Lower leg skin (tissue), 4 donors: Measurements from ENCODE around the gene PTPRT. TPM values are rescaled to one million over a fixed set of nuclear protein-coding genes. Genes with fewer than 3 reads are reported as not detected.

Experiments
- DNase-seq, 2 donors: peaks; one replicate each; pipeline ENCODE4 v3.0.0-alpha.2; 2019; ENCODE audit warnings: low spot score in 2 of 2
- H3K4me3 ChIP-seq: fragments of 200-600 bp; sonication (generic); 2 replicates; pipeline ENCODE4 v1.5.1; 2017; ENCODE audit warnings: mild to moderate bottlenecking, low read depth; ENCODE audit not compliant: poor library complexity, severe bottlenecking
- CTCF ChIP-seq, 3 donors: fragments of 450-650 bp; IDR thresholded peaks; one replicate each; pipeline ENCODE4 v1.5.1; 2016; ENCODE audit warnings: antibody characterized with exemption in 3 of 3, mild to moderate bottlenecking in 3 of 3, moderate library complexity in 2 of 3
- POLR2A ChIP-seq, 2 donors: fragments of 450-650 bp; IDR thresholded peaks; one replicate each; pipeline ENCODE4 v1.6.1; 2016 to 2017; ENCODE audit warnings: antibody characterized with exemption in 2 of 2, mild to moderate bottlenecking in 1 of 2, moderate library complexity in 1 of 2
- WGBS, 2 donors: methylation state at CpG; one replicate each; pipeline ENCODE4 v1.1.5; 2018; 5-methylcytosine and 5-hydroxymethylcytosine counted together
- intact Hi-C: fragments of 100-400 bp; cut with DNase I; formaldehyde crosslinking; loops from one replicate; pipeline ENCODE4 v1.15.0; 2023; ENCODE audit warnings: low total_unique reads
- total RNA-seq, 4 donors: library from RNA; depleted of rRNA; stranded (reverse); fragments of >200 nt; gene quantifications; one replicate each; pipeline ENCODE4 v1.1.0, GENCODE V29; 2016

PTPRT gene
- total RNA-seq, 4 donors from 2014 or later = 0.34 to 1.4 (median 0.95) TPM

GRCh38 chr20:43032459-43032858 lies 157.2 kb downstream of the PTPRT start:
- no peak for DNase-seq
- WGBS, 2 donors = 59 to 60% methylated on average over 3 of the region's 3 CpGs
- no peak overlapping the region for H3K4me3 ChIP-seq
- TF ChIP-seq CTCF (IDR thresholded peaks at IDR 0.05) = no peak
- TF ChIP-seq POLR2A (IDR thresholded peaks at IDR 0.05) = no peak
- intact Hi-C loops = no loop called here

GRCh38 chr20:43029176-43029575 lies 160.5 kb downstream of the PTPRT start:
- WGBS, 2 donors = 84 to 88% methylated on average over 8 of the region's 8 CpGs
- no peak overlapping the region for H3K4me3 ChIP-seq
- TF ChIP-seq POLR2A (IDR thresholded peaks at IDR 0.05) (no peak), CTCF (IDR thresholded peaks at IDR 0.05) (no peak)
- no peak for DNase-seq
- intact Hi-C loops = no loop called here

- 54 to 58% methylated on average over 3 of the region's 3 CpGs for WGBS, 2 donors
- DNase-seq = no peak
- no peak for TF ChIP-seq POLR2A (IDR thresholded peaks at IDR 0.05)
- no peak for TF ChIP-seq CTCF (IDR thresholded peaks at IDR 0.05)
- intact Hi-C loops = no loop called here
- H3K4me3 ChIP-seq = no peak overlapping the region
These were observed 161.2 kb downstream of the PTPRT start for GRCh38 chr20:43028470-43028869.

- TF ChIP-seq CTCF (IDR thresholded peaks at IDR 0.05) = no peak
- TF ChIP-seq POLR2A (IDR thresholded peaks at IDR 0.05) = no peak
- 19 to 24% methylated on average over 2 to 3 of the region's 3 CpGs for WGBS, 2 donors
- intact Hi-C loops = no loop called here
These were observed 165.9 kb downstream of the PTPRT start for GRCh38 chr20:43023836-43024235.

DNA sequence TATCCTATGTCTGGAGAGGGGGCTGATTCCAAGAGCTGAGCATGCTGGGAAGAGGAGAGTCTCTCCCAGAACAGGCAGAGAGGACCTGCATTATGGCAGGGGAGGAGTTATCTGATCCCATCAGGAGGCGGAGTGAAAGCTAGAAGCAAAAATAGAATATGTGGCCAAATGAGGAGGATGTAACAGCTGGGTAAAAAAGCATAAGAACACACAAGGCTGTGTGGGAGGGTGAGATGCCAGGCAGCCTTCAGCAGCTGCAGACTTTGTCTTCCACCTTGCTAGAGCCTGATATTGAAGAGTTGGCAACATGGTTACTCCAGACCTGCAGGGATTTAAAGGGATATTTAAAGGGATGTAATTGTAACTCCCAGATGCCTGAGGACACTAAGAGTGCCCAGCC lies 167.1 kb downstream of the PTPRT start:
- H3K4me3 ChIP-seq = no peak overlapping the region
- 78 to 81% methylated on average over 1 of the region's 1 CpG for WGBS, 2 donors
- no peak for TF ChIP-seq POLR2A (IDR thresholded peaks at IDR 0.05)
- TF ChIP-seq CTCF (IDR thresholded peaks at IDR 0.05) = no peak
- intact Hi-C loops = no loop called here
- DNase-seq = no peak

More at GRCh38 chr20:43023836-43024235, 165.9 kb downstream of the PTPRT start:
- no peak overlapping the region for H3K4me3 ChIP-seq
- DNase-seq = no peak

DNA sequence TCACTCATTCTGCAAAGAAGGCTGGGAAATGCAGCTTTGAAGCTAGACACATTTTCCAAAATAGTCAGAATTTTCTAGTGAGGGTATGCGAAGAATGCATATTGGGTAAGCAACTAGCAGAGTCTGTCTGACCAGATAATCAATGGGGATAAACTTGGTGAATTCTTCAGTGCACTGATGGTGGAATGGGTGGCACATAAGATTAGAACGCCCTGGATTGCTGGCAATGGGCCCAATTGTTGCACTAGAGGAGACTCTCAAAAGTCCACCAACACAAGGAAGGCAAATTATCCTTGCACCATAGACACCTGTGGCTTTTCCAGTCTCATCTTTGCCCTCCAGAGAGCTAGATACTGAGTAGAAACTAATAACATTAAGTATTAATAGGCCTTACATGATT lies 167.6 kb downstream of the PTPRT start:
- TF ChIP-seq POLR2A (IDR thresholded peaks at IDR 0.05) (no peak), CTCF (IDR thresholded peaks at IDR 0.05) (no peak)
- intact Hi-C loops = no loop called here
- no peak overlapping the region for H3K4me3 ChIP-seq
- 80% methylated on average over 2 of the region's 2 CpGs for WGBS, 2 donors
- DNase-seq = no peak
